Osteocyte (in vitro differentiated cells): ENCODE data around the gene GSTM4. TPM values are rescaled to one million over a fixed set of nuclear protein-coding genes. Genes with fewer than 3 reads are reported as not detected.

Experiments
- DNase-seq: peaks from one replicate; pipeline ENCODE4 v3.0.0; 2021; ENCODE audit warnings: mixed read lengths; ENCODE audit not compliant: unreplicated experiment; ENCODE audit errors: extremely low spot score
- H3K27ac Mint-ChIP-seq: one replicate; pipeline ENCODE4 v1.8.0; 2021; ENCODE audit warnings: mild to moderate bottlenecking, mixed read lengths; ENCODE audit not compliant: unreplicated experiment
- H3K27me3 Mint-ChIP-seq: one replicate; pipeline ENCODE4 v1.8.0; 2021; ENCODE audit warnings: mixed read lengths; ENCODE audit not compliant: unreplicated experiment
- H3K36me3 Mint-ChIP-seq: one replicate; pipeline ENCODE4 v1.8.0; 2021; ENCODE audit warnings: mixed read lengths; ENCODE audit not compliant: unreplicated experiment
- H3K4me1 Mint-ChIP-seq: one replicate; pipeline ENCODE4 v1.8.0; 2021; ENCODE audit warnings: mixed read lengths; ENCODE audit not compliant: unreplicated experiment
- H3K4me3 Mint-ChIP-seq: one replicate; pipeline ENCODE4 v1.8.0; 2021; ENCODE audit warnings: mild to moderate bottlenecking, moderate library complexity, mixed read lengths; ENCODE audit not compliant: unreplicated experiment
- H3K9me3 Mint-ChIP-seq: one replicate; pipeline ENCODE4 v1.8.0; 2021; ENCODE audit warnings: mixed read lengths; ENCODE audit not compliant: unreplicated experiment
- CTCF ChIP-seq: fragments of 200-600 bp; sonication (generic); IDR thresholded peaks from 2 replicates; pipeline ENCODE4 v1.5.0; 2021; ENCODE audit warnings: antibody characterized with exemption, mild to moderate bottlenecking, moderate library complexity
- total RNA-seq: library from RNA; stranded (reverse); gene quantifications from 2 replicates; pipeline ENCODE4 v1.2.1, GENCODE V29; 2021

The GSTM4 gene
- total RNA-seq, 1 donor from 2014 or later: 25.1 TPM

DNA sequence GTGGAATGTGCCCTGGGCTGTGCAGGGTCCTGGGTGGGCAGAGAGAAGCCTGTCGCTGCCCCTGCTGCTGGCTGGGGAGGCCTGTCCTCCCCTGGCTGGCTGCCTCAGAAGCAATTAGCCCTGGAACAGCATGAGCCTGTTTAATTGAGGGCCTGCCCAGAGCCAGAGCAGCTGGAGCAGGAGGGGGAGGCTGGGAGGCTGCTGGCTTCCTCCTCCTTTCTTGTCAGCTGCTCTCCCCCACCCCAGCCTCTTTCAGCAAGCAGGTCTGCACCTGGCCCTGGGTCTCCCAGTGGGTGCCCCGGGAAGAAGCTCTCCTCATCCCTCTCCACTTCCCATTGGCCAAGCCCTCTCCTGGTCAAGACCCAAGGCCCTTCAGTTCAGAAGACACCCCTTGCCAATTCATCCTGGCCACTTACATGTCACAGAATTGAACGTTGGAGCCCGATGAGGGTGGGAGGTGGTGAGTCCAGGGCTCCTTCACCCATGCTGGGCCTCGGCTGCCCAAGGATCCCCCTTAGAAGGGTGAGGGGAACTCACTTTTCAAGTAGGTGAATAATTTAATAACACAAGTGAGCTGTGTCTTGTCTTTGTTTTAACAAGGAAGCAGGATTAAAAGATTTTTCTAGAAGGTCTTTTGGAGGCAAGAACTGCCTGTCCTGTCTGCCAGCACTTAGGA is 23.1 kb upstream of the GSTM4 start:
- H3K4me1 Mint-ChIP-seq: peaks cover 12% of the 10 kb centered on the region
- H3K4me3 Mint-ChIP-seq: no peak overlapping the region
- no peak overlapping the region for H3K27ac Mint-ChIP-seq
- no peaks in the 10 kb centered on the region for H3K9me3 Mint-ChIP-seq
- H3K36me3 Mint-ChIP-seq: peaks cover 26% of the 10 kb centered on the region
- H3K27me3 Mint-ChIP-seq: no peaks in the 10 kb centered on the region
- no peak for TF ChIP-seq CTCF
- no peak for DNase-seq

GRCh38 chr1:109634292-109634691 is 21.6 kb upstream of the GSTM4 start:
- Mint-ChIP-seq H3K27ac (no peak overlapping the region), H3K4me1 (peaks cover 12% of the 10 kb centered on the region), H3K4me3 (no peak overlapping the region), H3K9me3 (no peaks in the 10 kb centered on the region), H3K36me3 (peaks cover 18% of the 10 kb centered on the region), H3K27me3 (no peaks in the 10 kb centered on the region)
- TF ChIP-seq CTCF: no peak
- no peak for DNase-seq

- H3K9me3 Mint-ChIP-seq: no peaks in the 10 kb centered on the region
- no peak for DNase-seq
- H3K27ac Mint-ChIP-seq: no peak overlapping the region
- no peak overlapping the region for H3K4me3 Mint-ChIP-seq
- TF ChIP-seq CTCF: no peak
- peaks cover 12% of the 10 kb centered on the region for H3K4me1 Mint-ChIP-seq
- no peaks in the 10 kb centered on the region for H3K27me3 Mint-ChIP-seq
- H3K36me3 Mint-ChIP-seq: peaks cover 12% of the 10 kb centered on the region
Measured at GRCh38 chr1:109634771-109635750, 20.8 kb upstream of the GSTM4 start.

GRCh38 chr1:109635862-109636200 is 20.1 kb upstream of the GSTM4 start:
- DNase-seq: no peak

More at GRCh38 chr1:109635862-109636200, 20.1 kb upstream of the GSTM4 start:
- Mint-ChIP-seq H3K27me3 (no peaks in the 10 kb centered on the region), H3K36me3 (peaks cover 12% of the 10 kb centered on the region), H3K4me3 (no peak overlapping the region), H3K9me3 (no peaks in the 10 kb centered on the region), H3K27ac (no peak overlapping the region), H3K4me1 (peaks cover 12% of the 10 kb centered on the region)
- TF ChIP-seq CTCF: no peak
